A549 (cell line): ENCODE results near the gene CEBPE. TPM values are rescaled to one million over a fixed set of nuclear protein-coding genes. Genes with fewer than 3 reads are reported as not detected.

ENCODE experiments used
- ATAC-seq, 2 experiments: fragments of 200-7000 bp in 1 of 2; fragments of >200 bp in 1 of 2; cut with Nextera tagmentation in 1 of 2; cut with Tn5 transposase in 1 of 2; 3 replicates each; pipeline versions ENCODE4 v1.8.0 to v1.9.1; 2018 to 2020; ENCODE audit warnings: mild to moderate bottlenecking in 1 of 2, moderate library complexity in 1 of 2
- CTCF ChIA-PET: fragments of 300-600 bp; sonication (Branson Sonifier 250); formaldehyde crosslinking; extraction: SDS; loops from one replicate; lab custom pipeline; 2021; ENCODE audit warnings: antibody characterized with exemption, inconsistent platforms; lab: Yijun Ruan, JAX
- POLR2A ChIA-PET: fragments of 350-600 bp; formaldehyde crosslinking; extraction: SDS; loops from one replicate; lab custom pipeline; 2021; ENCODE audit warnings: antibody characterized with exemption, inconsistent platforms; lab: Yijun Ruan, JAX
- DNase-seq, 2 experiments: peaks; one replicate each; pipeline versions ENCODE4 v3.0.0 to v3.0.0-alpha.2; 2011 to 2016; ENCODE audit warnings: low read depth in 1 of 2, low spot score in 1 of 2
- FAIRE-seq: peaks from 2 replicates; lab custom pipeline; 2011; peaks lifted over from hg19 to GRCh38; lab: Jason Lieb, UNC
- H3K27ac ChIP-seq, 2 experiments: fragments of >200 bp; sonication (Bioruptor Twin); formaldehyde crosslinking; 3 replicates each; pipeline ENCODE4 v1.5.1; 2016 to 2017
- H3K4me1 ChIP-seq: fragments of >200 bp; sonication (Bioruptor Twin); formaldehyde crosslinking; 3 replicates; pipeline ENCODE4 v1.6.1; 2016
- H3K4me2 ChIP-seq: fragments of >200 bp; sonication (Bioruptor Twin); formaldehyde crosslinking; 3 replicates; pipeline ENCODE4 v1.6.1; 2016
- H3K4me3 ChIP-seq: fragments of >200 bp; sonication (Bioruptor Twin); formaldehyde crosslinking; 3 replicates; pipeline ENCODE4 v1.5.1; 2016
- H3K9me3 ChIP-seq: fragments of >200 bp; sonication (Bioruptor Twin); formaldehyde crosslinking; 3 replicates; pipeline ENCODE4 v1.6.1; 2016
- BHLHE40 ChIP-seq: IDR thresholded peaks from 2 replicates; pipeline ENCODE4 v1.6.1; 2012; ENCODE audit warnings: low read depth, low read length, inconsistent platforms
- CEBPB ChIP-seq, 2 experiments: fragments of >200 bp in 1 of 2; sonication (Bioruptor Twin) in 1 of 2; formaldehyde crosslinking in 1 of 2; IDR thresholded peaks; 2 replicates each; pipeline ENCODE4 v1.6.1; 2012 to 2016
- E2F6 ChIP-seq: IDR thresholded peaks from 2 replicates; pipeline ENCODE4 v1.6.1; 2012; ENCODE audit warnings: low read depth, borderline replicate concordance
- EHF ChIP-seq: fragments of 250-450 bp; sonication (Bioruptor Pico); IDR thresholded peaks from 2 replicates; pipeline ENCODE4 v1.5.0; 2020; ENCODE audit warnings: mild to moderate bottlenecking
- EP300 ChIP-seq, 2 experiments: fragments of >200 bp; sonication (Bioruptor Twin); formaldehyde crosslinking; IDR thresholded peaks; 2 replicates in 1 of 2; 3 replicates in 1 of 2; pipeline ENCODE4 v1.6.1; 2016 to 2017
- FOSB ChIP-seq: fragments of 250-450 bp; sonication (Bioruptor Pico); IDR thresholded peaks from 2 replicates; pipeline ENCODE4 v1.5.0; 2020; ENCODE audit warnings: mild to moderate bottlenecking, moderate library complexity
- HOXB5 ChIP-seq: fragments of 250-450 bp; sonication (Bioruptor Pico); IDR thresholded peaks from 2 replicates; pipeline ENCODE4 v1.5.0; 2020; ENCODE audit warnings: mild to moderate bottlenecking, moderate library complexity
- MAFK ChIP-seq: fragments of 450-650 bp; IDR thresholded peaks from 2 replicates; pipeline ENCODE4 v1.6.1; 2014; ENCODE audit not compliant: partially characterized antibody
- MAX ChIP-seq: IDR thresholded peaks from 2 replicates; pipeline ENCODE4 v1.6.1; 2012
- MYC ChIP-seq: IDR thresholded peaks from 2 replicates; pipeline ENCODE4 v1.6.1; 2012; ENCODE audit warnings: mild to moderate bottlenecking, inconsistent platforms, low read length, improper control_type of control experiment, borderline replicate concordance
- NPAS2 ChIP-seq: fragments of 250-450 bp; sonication (Bioruptor Pico); IDR thresholded peaks from 2 replicates; pipeline ENCODE4 v1.8.0; 2022; ENCODE audit warnings: mild to moderate bottlenecking, moderate library complexity, borderline replicate concordance
- PHF8 ChIP-seq: fragments of 200-600 bp; sonication (generic); IDR thresholded peaks from 2 replicates; pipeline ENCODE4 v1.6.1; 2016; ENCODE audit warnings: low read depth, mild to moderate bottlenecking, antibody characterized with exemption, moderate library complexity, borderline replicate concordance
- RARB ChIP-seq: fragments of 250-450 bp; sonication (Bioruptor Pico); IDR thresholded peaks from 2 replicates; pipeline ENCODE4 v1.8.0; 2021; ENCODE audit warnings: mild to moderate bottlenecking, moderate library complexity
- RCOR1 ChIP-seq: fragments of 150-350 bp; IDR thresholded peaks from 2 replicates; pipeline ENCODE4 v1.6.1; 2014; ENCODE audit warnings: antibody characterized with exemption, low read length, low read depth
- REST ChIP-seq: fragments of 200-600 bp; sonication (generic); IDR thresholded peaks from 2 replicates; pipeline ENCODE4 v1.6.1; 2016; ENCODE audit warnings: antibody characterized with exemption, mild to moderate bottlenecking, moderate library complexity
- RNF2 ChIP-seq: fragments of 200-600 bp; sonication (generic); IDR thresholded peaks from 2 replicates; pipeline ENCODE4 v1.6.1; 2016; ENCODE audit warnings: low read depth, mild to moderate bottlenecking, antibody characterized with exemption, moderate library complexity, borderline replicate concordance
- WGBS: methylation state at CpG from one replicate; pipeline ENCODE4 v1.1.6; 2017; ENCODE audit errors: missing lambda C conversion rate; 5-methylcytosine and 5-hydroxymethylcytosine counted together
- polyA plus RNA-seq, 4 experiments: library from polyadenylated mRNA; depleted of rRNA in 3 of 4; stranded (reverse); fragments of >200 nt; fragmentation: RNase III in 1 of 4; extraction: RNeasy Plus Mini Kit Qiagen cat#74134 plus additional on column Dnase treatment in 1 of 4; gene quantifications; 2 replicates in 3 of 4; 3 replicates in 1 of 4; pipeline ENCODE4 v1.2.3, GENCODE V29; 2011 to 2017
- TF ChIP-seq, protein P1 (sequence below): fragments of 150-350 bp; IDR thresholded peaks from 2 replicates; pipeline ENCODE4 v1.6.1; 2014; ENCODE audit warnings: low read depth, mild to moderate bottlenecking, low read length
- TF ChIP-seq, protein P2 (sequence below): fragments of >200 bp; sonication (Bioruptor Twin); formaldehyde crosslinking; IDR thresholded peaks from 2 replicates; pipeline ENCODE4 v1.6.1; 2016
- TF ChIP-seq, protein P3 (sequence below): IDR thresholded peaks from 2 replicates; pipeline ENCODE4 v1.6.1; 2012

CEBPE gene
- polyA plus RNA-seq, 2 of the 4 experiments (the other 2 are of a cell fraction) = 0.05 TPM; not detected in 1

- CTCF ChIA-PET = interaction anchor here (0.6 to 24.2 kb wide), 6 partner anchors 9 to 122 kb away, joined by 3 to 848 read pairs (median 3); partner anchors contain the start of gene SLC7A8
- POLR2A ChIA-PET = no interaction called here
- Histone ChIP-seq H3K4me3 (no peak overlapping the region), H3K9me3 (no peaks in the 10 kb centered on the region), H3K4me1 (no peaks in the 10 kb centered on the region), H3K4me2 (no peak overlapping the region), H3K27ac (no peak overlapping the region)
- WGBS = 52% methylated on average over 7 of the region's 8 CpGs
- TF ChIP-seq CEBPB (IDR thresholded peaks at IDR 0.05) = no peak
- no peak for TF ChIP-seq MYC
- no peak for TF ChIP-seq MAFK
- TF ChIP-seq FOSB (CRISPR knock-in tag) = no peak
- no peak for TF ChIP-seq MAX
- no peak for TF ChIP-seq REST
- TF ChIP-seq EP300 (IDR thresholded peaks at IDR 0.05) = no peak
- no peak for TF ChIP-seq HOXB5 (CRISPR knock-in tag)
- no peak for TF ChIP-seq PHF8
- TF ChIP-seq BHLHE40 = no peak
- no peak for TF ChIP-seq RNF2
- TF ChIP-seq, protein P1, sequence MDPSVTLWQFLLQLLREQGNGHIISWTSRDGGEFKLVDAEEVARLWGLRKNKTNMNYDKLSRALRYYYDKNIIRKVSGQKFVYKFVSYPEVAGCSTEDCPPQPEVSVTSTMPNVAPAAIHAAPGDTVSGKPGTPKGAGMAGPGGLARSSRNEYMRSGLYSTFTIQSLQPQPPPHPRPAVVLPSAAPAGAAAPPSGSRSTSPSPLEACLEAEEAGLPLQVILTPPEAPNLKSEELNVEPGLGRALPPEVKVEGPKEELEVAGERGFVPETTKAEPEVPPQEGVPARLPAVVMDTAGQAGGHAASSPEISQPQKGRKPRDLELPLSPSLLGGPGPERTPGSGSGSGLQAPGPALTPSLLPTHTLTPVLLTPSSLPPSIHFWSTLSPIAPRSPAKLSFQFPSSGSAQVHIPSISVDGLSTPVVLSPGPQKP = no peak
- FAIRE-seq = no peak
- ATAC-seq = no peak
- DNase-seq = no peak
Observed at GRCh38 chr14:23126548-23127278, 7.7 kb upstream of the CEBPE start.

DNA sequence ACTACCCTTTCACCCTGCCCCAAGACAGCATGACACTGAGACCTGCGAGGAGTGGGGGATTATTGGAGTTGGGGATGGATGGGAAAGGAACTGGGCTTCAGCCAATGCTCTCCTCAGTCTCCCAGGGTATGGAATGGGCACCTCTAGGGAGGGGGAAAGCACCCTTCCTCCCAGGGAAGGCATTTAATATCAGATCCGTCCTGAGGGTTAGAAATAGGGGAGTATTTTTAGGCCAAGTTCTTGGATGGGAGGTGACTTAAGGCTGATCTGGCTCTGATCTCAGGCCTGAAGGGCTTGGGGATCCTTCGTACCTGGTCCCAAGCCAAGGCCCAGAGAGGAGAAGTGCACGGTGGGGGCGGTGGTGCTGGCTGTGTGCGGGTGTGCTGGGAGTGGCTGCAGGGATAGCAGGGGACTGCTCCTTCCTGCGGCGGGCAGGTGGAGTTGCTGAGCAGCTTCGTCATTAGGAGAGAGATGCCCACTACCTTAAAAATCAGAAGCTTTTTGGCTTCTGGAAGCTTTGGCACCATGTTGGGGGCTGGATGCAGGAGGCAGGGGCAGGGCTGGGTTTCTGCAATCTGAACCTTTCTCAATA is 7.0 kb upstream of the CEBPE start:
- ChIA-PET POLR2A (no interaction called here), CTCF (interaction anchor here (0.7 to 24.2 kb wide), 5 partner anchors 17 to 58 kb away, joined by 3 to 848 read pairs (median 3); partner anchors contain the start of gene SLC7A8)
- DNase-seq (no peak), FAIRE-seq (no peak), ATAC-seq (no peak)
- 75% methylated on average over 9 of the region's 9 CpGs for WGBS
- Histone ChIP-seq H3K9me3 (no peaks in the 10 kb centered on the region), H3K4me1 (no peaks in the 10 kb centered on the region), H3K27ac (no peak overlapping the region), H3K4me3 (no peak overlapping the region), H3K4me2 (no peak overlapping the region)
- TF ChIP-seq, protein P2, sequence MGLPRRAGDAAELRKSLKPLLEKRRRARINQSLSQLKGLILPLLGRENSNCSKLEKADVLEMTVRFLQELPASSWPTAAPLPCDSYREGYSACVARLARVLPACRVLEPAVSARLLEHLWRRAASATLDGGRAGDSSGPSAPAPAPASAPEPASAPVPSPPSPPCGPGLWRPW = no peak
- TF ChIP-seq, protein P3, sequence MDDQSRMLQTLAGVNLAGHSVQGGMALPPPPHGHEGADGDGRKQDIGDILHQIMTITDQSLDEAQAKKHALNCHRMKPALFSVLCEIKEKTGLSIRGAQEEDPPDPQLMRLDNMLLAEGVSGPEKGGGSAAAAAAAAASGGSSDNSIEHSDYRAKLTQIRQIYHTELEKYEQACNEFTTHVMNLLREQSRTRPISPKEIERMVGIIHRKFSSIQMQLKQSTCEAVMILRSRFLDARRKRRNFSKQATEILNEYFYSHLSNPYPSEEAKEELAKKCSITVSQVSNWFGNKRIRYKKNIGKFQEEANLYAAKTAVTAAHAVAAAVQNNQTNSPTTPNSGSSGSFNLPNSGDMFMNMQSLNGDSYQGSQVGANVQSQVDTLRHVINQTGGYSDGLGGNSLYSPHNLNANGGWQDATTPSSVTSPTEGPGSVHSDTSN = no peak
- TF ChIP-seq RCOR1 = no peak
- no peak for TF ChIP-seq EP300 (IDR thresholded peaks at IDR 0.05)
- no peak for TF ChIP-seq E2F6
- no peak for TF ChIP-seq NPAS2 (CRISPR knock-in tag)
- TF ChIP-seq MYC = no peak
- no peak for TF ChIP-seq RARB (CRISPR knock-in tag)
- TF ChIP-seq EHF = no peak
